Umbilical cord (tissue), 2 donors: ENCODE results near the gene MYLK2. TPM values are rescaled to one million over a fixed set of nuclear protein-coding genes. Genes with fewer than 3 reads are reported as not detected.

ENCODE experiments used
- DNase-seq: peaks from one replicate; pipeline ENCODE4 v3.0.0-alpha.2; 2015; ENCODE audit warnings: low spot score
- total RNA-seq: library from RNA; depleted of rRNA; stranded (reverse); fragments of >200 nt; gene quantifications from one replicate; pipeline ENCODE4 v1.2.3, GENCODE V29; 2014; ENCODE audit warnings: low replicate concordance; ENCODE audit not compliant: insufficient read depth

The MYLK2 gene
- total RNA-seq, 1 donor from 2014 or later, result 0.72 TPM

GRCh38 chr20:31853481-31853880, 34.3 kb downstream of the MYLK2 start:
- no peak for DNase-seq

DNA sequence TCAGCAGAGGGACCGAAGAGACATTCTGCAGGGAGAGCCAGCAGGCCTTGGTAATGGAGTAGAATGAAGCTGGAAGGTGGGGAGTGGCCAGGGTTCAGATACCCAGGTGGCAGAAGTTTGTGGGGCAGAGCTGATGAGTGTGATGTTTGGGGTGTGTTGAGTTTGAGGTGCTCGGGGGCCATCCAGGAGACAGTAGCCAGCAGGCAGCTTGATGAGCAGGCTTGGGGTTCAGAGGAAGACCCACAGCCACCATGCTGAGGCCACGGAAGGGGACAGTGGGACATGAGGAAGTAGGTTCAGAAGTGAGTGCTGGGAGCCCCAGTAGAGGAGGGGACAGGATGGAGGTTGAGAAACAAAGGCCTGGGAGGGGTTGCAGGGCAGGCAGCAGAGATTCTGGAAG, 37.4 kb downstream of the MYLK2 start:
- DNase-seq, result no peak

DNA sequence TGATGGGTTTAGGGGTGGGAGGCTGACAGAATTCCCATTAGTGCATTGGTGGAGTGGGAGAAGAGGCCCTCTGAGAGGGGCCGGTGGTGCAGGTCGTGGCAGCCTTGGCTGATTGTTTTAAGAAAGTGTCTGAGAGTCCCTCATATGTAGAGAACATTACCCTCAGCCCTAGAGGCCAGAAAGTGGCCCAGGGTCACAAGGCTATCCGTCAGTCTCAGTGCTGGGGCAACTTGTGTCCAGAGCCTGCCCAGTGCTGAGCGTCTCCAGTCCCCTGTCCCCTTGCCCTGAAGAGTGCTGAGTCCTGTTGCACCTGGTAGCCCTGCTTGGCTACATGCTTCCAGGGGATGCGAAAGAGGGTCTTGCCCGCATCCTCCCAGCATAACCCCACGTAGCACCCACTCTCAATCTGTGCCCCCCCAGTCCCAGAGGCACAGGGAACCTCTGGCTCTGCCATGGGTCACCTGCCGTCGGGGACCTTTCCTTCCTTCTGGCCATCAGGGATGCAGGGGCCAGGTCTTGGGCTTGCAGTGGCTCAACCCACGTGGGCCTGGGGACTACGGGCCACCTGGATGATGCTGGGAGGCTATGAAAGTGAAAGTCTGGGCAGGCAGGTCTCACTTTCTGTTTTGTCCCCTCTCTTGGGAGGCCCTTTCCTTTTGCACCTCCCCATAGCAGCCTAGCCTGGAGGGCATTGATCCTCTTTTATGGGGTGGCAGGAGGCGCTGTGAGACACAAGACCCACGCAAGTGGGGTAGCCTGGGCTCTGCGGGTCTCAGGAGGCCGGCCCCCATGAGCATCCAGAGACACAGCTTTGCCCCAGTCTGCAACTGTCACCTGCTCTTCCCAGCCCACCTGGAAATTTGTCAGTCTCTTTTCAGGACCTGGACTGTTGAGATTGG, 39.0 kb downstream of the MYLK2 start:
- DNase-seq, result no peak

DNA sequence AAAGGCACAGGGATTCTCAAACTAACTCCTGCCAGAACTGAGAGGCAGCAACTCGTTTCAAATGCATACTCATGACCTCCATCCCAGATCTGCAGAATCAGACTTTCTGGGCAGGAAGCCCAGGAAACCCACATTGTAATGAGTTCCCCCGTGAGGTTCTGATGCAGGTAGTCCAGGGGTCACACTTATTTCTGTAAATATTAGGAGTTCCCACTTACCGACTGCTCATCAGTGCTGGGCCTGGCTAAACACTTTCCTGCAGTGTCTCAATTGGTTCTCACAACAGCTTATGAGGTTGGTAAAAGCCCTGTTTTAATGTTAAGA, 39.6 kb downstream of the MYLK2 start:
- no peak for DNase-seq

GRCh38 chr20:31859266-31859997, 40.3 kb downstream of the MYLK2 start:
- DNase-seq, result no peak

- no peak for DNase-seq
Observed at GRCh38 chr20:31859998-31860380, 40.8 kb downstream of the MYLK2 start.

GRCh38 chr20:31860390-31861134, 41.4 kb downstream of the MYLK2 start:
- peak; percentile 78 for DNase-seq

- no peak for DNase-seq
Observed at GRCh38 chr20:31861135-31861384, 41.9 kb downstream of the MYLK2 start.

DNA sequence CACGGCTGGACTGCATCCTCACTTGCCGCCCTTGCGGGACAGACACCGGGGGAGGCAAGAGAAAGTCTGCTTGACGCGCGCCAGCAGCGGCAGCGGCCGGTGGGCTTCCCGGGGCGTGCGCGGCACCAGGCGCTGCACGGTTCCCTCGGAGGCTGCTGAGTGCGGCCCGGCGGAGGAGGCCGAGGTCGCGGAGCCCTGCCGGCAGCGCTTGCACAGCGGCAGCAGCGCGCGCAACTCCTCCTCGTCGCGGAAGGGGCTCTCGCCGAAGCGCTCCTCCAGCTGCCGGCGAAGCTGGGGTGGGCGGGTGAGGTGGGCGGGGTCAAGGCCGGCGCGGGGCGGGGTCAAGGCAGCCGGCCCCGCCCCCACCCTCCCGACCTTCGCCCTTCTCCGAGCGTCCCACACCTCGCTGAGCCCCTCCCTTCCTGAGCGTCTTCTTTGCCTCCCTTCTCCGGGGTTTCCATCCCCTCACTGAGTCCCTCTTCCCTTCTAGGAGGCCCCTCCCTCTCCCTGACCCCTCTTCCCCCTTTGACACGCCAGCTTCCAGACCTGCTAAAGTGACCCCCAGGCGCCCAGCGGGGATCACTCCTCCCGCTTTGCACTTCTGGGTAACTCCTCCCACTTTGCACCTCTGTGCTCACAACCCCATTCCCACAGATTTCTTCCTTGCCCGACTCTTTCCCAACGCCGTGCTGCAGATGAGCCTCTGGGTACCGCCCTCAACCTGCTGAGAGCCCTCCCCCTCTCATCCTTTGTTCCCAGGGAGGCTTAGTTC, 42.4 kb downstream of the MYLK2 start:
- peak; percentile 76 for DNase-seq

- no peak for DNase-seq
Observed at GRCh38 chr20:31862157-31862470, 43.0 kb downstream of the MYLK2 start.

- DNase-seq, result no peak
Observed at GRCh38 chr20:31862506-31862905, 43.4 kb downstream of the MYLK2 start.

- no peak for DNase-seq
Observed at GRCh38 chr20:31863296-31864085, 44.3 kb downstream of the MYLK2 start.

- DNase-seq, result no peak
Observed at GRCh38 chr20:31864521-31865400, 45.6 kb downstream of the MYLK2 start.

DNA sequence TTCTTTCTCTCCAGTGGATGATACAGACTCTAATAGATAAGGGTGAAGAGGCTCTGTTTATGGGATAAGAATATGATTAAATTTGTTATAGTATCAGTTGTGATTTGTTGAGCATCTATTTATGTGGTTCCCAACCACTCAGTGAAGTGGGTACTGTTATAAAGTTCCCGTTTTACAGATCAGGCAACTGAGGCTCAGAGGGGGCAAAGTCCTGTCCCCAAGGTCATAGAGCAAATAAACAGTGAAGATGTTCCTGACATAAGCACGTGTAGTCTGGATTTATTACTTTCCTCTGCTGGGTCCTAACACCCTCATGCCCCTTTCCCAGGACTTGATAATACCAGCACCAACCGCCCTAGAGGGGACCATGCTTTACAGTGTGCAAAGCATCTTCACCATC, 47.1 kb downstream of the MYLK2 start:
- DNase-seq, result no peak

DNA sequence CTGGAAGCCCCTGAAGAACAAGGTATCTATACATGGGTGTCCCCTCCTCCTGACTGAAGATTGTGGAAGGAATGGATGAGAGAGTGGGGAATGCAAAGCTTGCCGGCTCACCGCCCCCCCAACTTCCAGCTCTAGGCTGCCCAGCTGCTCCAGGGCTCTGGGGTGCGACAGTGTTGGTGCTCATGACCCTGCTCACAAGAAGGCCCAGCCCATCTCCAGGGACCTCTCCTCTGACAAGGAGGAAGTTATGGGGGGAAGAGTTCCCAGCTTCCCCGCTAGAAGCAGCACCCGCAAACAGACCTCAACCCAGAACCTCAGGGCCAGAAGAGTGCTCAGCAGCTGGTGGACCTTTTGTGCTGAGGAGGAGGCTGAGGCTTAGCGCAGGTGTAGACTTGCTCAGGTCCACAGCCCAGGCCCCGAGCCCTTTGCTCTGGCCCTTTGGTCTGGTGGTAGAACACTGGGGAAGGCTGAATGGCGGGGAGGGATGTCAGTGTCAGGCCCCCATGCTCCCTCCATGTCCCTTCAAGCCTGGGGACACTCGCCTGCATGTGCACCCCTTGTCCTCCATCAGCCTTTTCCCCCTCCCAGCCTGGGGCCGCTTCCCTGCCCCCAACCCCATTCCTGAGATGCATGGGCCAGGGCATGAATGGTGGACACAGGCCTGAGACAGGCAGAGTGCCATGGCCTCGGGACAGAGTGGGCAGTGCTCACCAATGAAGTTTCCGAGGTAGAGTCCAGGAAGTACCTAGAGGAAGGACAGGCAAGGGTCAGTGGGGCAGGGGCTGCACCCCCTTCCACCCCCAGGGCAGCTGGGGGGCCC, 49.9 kb downstream of the MYLK2 start:
- no peak for DNase-seq

GRCh38 chr20:31869673-31869941, 50.5 kb downstream of the MYLK2 start:
- DNase-seq, result no peak

GRCh38 chr20:31869942-31870725, 51.0 kb downstream of the MYLK2 start, which contains the start of the genes DUSP15 and TTLL9:
TSS of gene DUSP15 (minus strand) at chr20:31870527. CDS start at chr20:31870337, 190 bp downstream.
TSS of gene TTLL9 (plus strand) at chr20:31870634. CDS start at chr20:31871127, 493 bp downstream.
- peak; percentile 34 for DNase-seq
